Loucy (cell line): ENCODE results near the gene EGR1.

Experiments
- H2AFZ ChIP-seq: fragments of 200-600 bp; sonication (generic); 2 replicates; pipeline ENCODE4 v1.6.0; 2016; ENCODE audit warnings: antibody characterized with exemption, mild to moderate bottlenecking, low read length, moderate library complexity
- H3F3A ChIP-seq: fragments of 200-600 bp; 2 replicates; pipeline ENCODE4 v1.6.0; 2016; ENCODE audit warnings: antibody characterized with exemption, low read depth, mild to moderate bottlenecking
- H3K27me3 ChIP-seq: fragments of 200-600 bp; sonication (generic); 2 replicates; pipeline ENCODE4 v1.6.1; 2014; ENCODE audit warnings: low read length, mild to moderate bottlenecking; ENCODE audit not compliant: insufficient read depth, poor library complexity, severe bottlenecking
- H3K36me3 ChIP-seq: fragments of 200-600 bp; sonication (generic); 2 replicates; pipeline ENCODE4 v1.6.1; 2016; ENCODE audit warnings: low read length; ENCODE audit not compliant: insufficient read depth
- H3K4me1 ChIP-seq: fragments of 200-600 bp; sonication (generic); 2 replicates; pipeline ENCODE4 v1.5.1; 2014; ENCODE audit warnings: low read length, mild to moderate bottlenecking; ENCODE audit not compliant: insufficient read depth, poor library complexity, severe bottlenecking
- H3K4me2 ChIP-seq: fragments of 200-600 bp; sonication (generic); 2 replicates; pipeline ENCODE4 v1.6.0; 2014; ENCODE audit warnings: antibody characterized with exemption, low read length, low read depth, mild to moderate bottlenecking; ENCODE audit not compliant: poor library complexity, severe bottlenecking
- H3K4me3 ChIP-seq: fragments of 200-600 bp; sonication (generic); 2 replicates; pipeline ENCODE4 v1.5.1; 2014; ENCODE audit warnings: low read length, mild to moderate bottlenecking, mixed read lengths; ENCODE audit not compliant: poor library complexity, severe bottlenecking
- H3K79me2 ChIP-seq: fragments of 200-600 bp; sonication (generic); 2 replicates; pipeline ENCODE4 v1.6.1; 2014; ENCODE audit warnings: low read length; ENCODE audit not compliant: insufficient read depth
- H3K9ac ChIP-seq: fragments of 200-600 bp; sonication (generic); 2 replicates; pipeline ENCODE4 v1.6.0; 2014; ENCODE audit warnings: mild to moderate bottlenecking, low read depth, low read length, moderate library complexity; ENCODE audit not compliant: poor library complexity, severe bottlenecking
- H3K9me2 ChIP-seq: fragments of 200-600 bp; sonication (generic); replicated peaks from 2 replicates; pipeline ENCODE4 v1.6.1; 2016; ENCODE audit warnings: low read depth, low read length, mixed read lengths
- H3K9me3 ChIP-seq: fragments of 200-600 bp; sonication (generic); 2 replicates; pipeline ENCODE4 v1.6.1; 2014; ENCODE audit warnings: mild to moderate bottlenecking, antibody characterized with exemption, low read length, low read depth; ENCODE audit not compliant: insufficient read depth
- H4K20me1 ChIP-seq: fragments of 200-600 bp; sonication (generic); 2 replicates; pipeline ENCODE4 v1.6.0; 2014; ENCODE audit warnings: antibody characterized with exemption, low read length, mild to moderate bottlenecking; ENCODE audit not compliant: insufficient read depth, poor library complexity, severe bottlenecking
- CTCF ChIP-seq: fragments of 200-600 bp; sonication (generic); conservative IDR thresholded peaks from 2 replicates; pipeline ENCODE4 v1.5.1; 2014; ENCODE audit warnings: mild to moderate bottlenecking, antibody characterized with exemption, low read length
- EZH2phosphoT487 ChIP-seq: fragments of 200-600 bp; IDR thresholded peaks from 2 replicates; pipeline ENCODE4 v1.6.1; 2018; ENCODE audit warnings: antibody characterized with exemption, mild to moderate bottlenecking, moderate library complexity, borderline replicate concordance

EGR1 gene

GRCh38 chr5:138502121-138502520 lies 36.8 kb downstream of the EGR1 start:
- H3K79me2 ChIP-seq: no peaks in the 10 kb centered on the region
- H2AFZ ChIP-seq: no peak overlapping the region
- TF ChIP-seq CTCF (no peak), EZH2phosphoT487 (no peak)
- no peaks in the 10 kb centered on the region for H3K27me3 ChIP-seq
- H3K36me3 ChIP-seq: peaks cover 6% of the 10 kb centered on the region; the same call in 1 of the 2 replicates
- no peaks in the 10 kb centered on the region for H3K9me2 ChIP-seq
- no peaks in the 10 kb centered on the region for H3K4me1 ChIP-seq
- H3K4me3 ChIP-seq: no peak overlapping the region
- no peaks in the 10 kb centered on the region for H3K9me3 ChIP-seq
- H4K20me1 ChIP-seq: no peaks in the 10 kb centered on the region
- no peaks in the 10 kb centered on the region for H3F3A ChIP-seq
- H3K4me2 ChIP-seq: no peak overlapping the region
- no peak overlapping the region for H3K9ac ChIP-seq

DNA sequence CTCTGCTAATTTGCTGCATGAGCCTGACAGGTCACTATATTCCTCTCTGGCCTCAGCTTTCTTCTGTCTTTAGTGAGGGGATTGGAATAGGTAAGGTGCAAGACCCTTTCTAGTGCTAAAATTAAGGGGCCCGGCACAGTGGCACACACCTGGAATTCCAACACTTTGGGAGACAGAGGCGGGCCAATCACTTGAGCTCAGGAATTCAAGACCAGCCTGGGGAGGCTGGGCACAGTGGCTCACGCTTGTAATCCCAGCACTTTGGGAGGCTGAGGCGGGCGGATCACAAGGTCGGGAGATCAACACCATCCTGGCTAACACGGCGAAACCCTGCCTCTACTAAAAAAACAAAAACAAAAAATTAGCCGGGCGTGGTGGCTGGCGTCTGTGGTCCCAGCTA lies 37.2 kb downstream of the EGR1 start:
- Histone ChIP-seq H3F3A (no peaks in the 10 kb centered on the region), H2AFZ (no peak overlapping the region), H3K4me1 (no peaks in the 10 kb centered on the region), H3K4me2 (no peak overlapping the region), H3K79me2 (no peaks in the 10 kb centered on the region), H3K4me3 (no peak overlapping the region), H4K20me1 (no peaks in the 10 kb centered on the region), H3K36me3 (peaks cover 10% of the 10 kb centered on the region; the same call in 1 of the 2 replicates), H3K9ac (no peak overlapping the region), H3K9me3 (no peaks in the 10 kb centered on the region), H3K9me2 (no peaks in the 10 kb centered on the region), H3K27me3 (no peaks in the 10 kb centered on the region)
- TF ChIP-seq CTCF (no peak), EZH2phosphoT487 (no peak)

DNA sequence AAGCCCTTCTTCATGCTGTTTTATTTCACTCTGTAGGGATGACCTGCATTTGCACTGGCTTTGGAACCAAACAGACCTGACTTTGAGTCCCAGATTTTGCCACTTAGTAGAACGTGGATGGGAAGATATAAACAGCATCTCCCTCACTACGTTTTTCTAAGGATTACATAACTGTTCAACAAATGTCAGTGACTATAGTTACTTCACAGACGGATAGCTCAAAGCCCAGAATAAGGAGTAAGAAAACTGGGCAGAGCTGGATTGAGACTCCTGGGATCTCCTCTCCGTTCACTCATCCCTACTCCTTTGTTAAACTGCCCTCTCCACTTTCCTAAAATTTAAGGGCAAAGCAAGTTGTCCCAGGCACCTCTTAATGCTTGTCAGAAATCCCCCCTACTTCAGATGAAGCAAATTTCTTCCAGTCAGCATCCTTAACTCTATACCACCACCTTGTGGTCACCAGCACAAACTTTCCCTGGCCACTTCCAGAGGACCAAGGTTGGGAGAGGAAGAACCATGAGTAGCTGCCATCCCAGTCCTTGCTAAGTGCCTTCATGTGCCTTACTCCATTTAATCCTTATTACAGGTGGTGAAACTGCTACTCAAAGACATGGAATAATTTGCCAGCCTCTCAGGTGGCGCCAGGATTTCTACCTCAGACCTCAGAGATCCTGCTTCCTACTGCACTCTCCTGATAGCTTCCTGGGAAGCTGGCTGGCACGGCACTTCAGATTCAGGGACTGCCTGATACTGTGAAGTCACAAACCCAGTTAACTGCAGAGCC lies 38.4 kb downstream of the EGR1 start:
- Histone ChIP-seq H3K9me2 (no peaks in the 10 kb centered on the region), H3K9me3 (no peaks in the 10 kb centered on the region), H3F3A (no peaks in the 10 kb centered on the region), H2AFZ (no peak overlapping the region), H3K4me2 (no peak overlapping the region), H3K9ac (no peak overlapping the region), H4K20me1 (no peaks in the 10 kb centered on the region), H3K4me3 (no peak overlapping the region), H3K27me3 (no peaks in the 10 kb centered on the region), H3K4me1 (no peaks in the 10 kb centered on the region), H3K79me2 (no peaks in the 10 kb centered on the region), H3K36me3 (peaks cover 22% of the 10 kb centered on the region; the same call in 1 of the 2 replicates)
- peak; percentile 88 for TF ChIP-seq CTCF
- no peak for TF ChIP-seq EZH2phosphoT487
